Left ventricle myocardium inferior (tissue), 1 donor: ENCODE data around the gene SAP25. TPM values are rescaled to one million over a fixed set of nuclear protein-coding genes. Genes with fewer than 3 reads are reported as not detected.
"Not testable (repeated sequence)": the region's sequence is repeated elsewhere in the genome, so short reads cannot be mapped to it uniquely, and the experiment has no call there.

ENCODE experiments used
- DNase-seq: peaks from one replicate; pipeline ENCODE4 v3.0.0-alpha.2; 2020
- H3K27ac ChIP-seq: fragments of 200-600 bp; replicated peaks from 2 replicates; pipeline ENCODE4 v1.8.0; 2021
- H3K27me3 ChIP-seq: fragments of 200-600 bp; 2 replicates; pipeline ENCODE4 v1.8.0; 2021; ENCODE audit warnings: low read depth
- H3K36me3 ChIP-seq: fragments of 200-600 bp; 2 replicates; pipeline ENCODE4 v1.8.0; 2021
- H3K4me1 ChIP-seq: fragments of 200-600 bp; 2 replicates; pipeline ENCODE4 v1.8.0; 2021
- H3K4me3 ChIP-seq: fragments of 200-600 bp; 2 replicates; pipeline ENCODE4 v1.8.0; 2021; ENCODE audit warnings: mild to moderate bottlenecking, moderate library complexity
- H3K9me3 ChIP-seq: fragments of 200-600 bp; replicated peaks from 2 replicates; pipeline ENCODE4 v1.8.0; 2021
- intact Hi-C: fragments of 100-400 bp; cut with micrococcal nuclease; formaldehyde crosslinking; loops from one replicate; pipeline ENCODE4 v1.11.0; 2022
- total RNA-seq: library from RNA; stranded (reverse); fragmentation: NEBNext Ultra II Directional; extraction: Animal tissue kit (Norgen Biotek cat#: 25700); gene quantifications from one replicate; pipeline ENCODE4 v1.2.1, GENCODE V29; 2021
- TF ChIP-seq, protein P1 (sequence below): fragments of 200-600 bp; IDR thresholded peaks from 2 replicates; pipeline ENCODE4 v1.8.0; 2021; ENCODE audit warnings: antibody characterized with exemption, mild to moderate bottlenecking, borderline replicate concordance
- donor health status: DM: no; HTN: yes; CAD: no; lungs with severe emphysema.

Gene SAP25
- total RNA-seq, 1 donor from 2014 or later: 1.1 TPM

DNA sequence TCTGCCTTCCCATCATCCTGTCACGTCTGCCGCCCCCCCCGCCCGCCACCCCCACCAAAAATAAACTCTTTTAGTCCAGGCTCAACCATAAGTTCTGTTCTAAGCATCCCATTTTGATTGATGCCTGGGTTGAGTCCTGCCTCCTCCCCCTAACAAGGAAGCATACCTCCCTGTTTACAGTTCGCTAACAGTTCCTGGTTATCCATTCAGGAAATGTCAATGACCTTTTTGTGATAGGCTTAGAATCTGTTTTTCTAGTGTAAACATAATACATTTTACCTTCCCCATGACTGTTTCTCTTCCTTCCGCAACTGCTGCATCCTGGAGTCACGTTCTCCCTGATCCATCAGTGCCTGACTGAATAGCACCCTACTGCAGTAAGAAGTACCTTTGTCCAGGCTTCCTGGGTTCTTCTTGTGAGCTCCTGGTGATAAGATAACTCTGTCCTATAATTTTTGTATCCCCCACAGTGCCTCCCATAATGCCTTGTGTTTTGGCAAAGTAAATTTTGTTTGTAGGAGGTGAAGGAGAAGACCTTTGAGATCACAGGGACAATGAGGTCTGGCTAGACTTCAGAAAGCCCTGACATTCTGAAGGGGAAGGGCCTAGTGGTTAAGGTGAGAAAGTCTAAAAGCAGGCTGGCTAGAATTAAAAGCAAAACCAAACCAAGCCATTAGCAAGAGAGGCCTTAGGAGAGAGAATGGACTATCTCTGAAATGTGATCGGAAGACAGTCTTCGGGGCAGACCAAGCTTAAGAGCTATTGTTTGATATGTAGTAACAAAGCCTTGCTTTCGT is 27.4 kb downstream of the SAP25 start:
- H3K4me3 ChIP-seq: no peak overlapping the region
- DNase-seq: no peak
- peak overlapping the region; percentile 90 for H3K27ac ChIP-seq
- TF ChIP-seq, protein P1, sequence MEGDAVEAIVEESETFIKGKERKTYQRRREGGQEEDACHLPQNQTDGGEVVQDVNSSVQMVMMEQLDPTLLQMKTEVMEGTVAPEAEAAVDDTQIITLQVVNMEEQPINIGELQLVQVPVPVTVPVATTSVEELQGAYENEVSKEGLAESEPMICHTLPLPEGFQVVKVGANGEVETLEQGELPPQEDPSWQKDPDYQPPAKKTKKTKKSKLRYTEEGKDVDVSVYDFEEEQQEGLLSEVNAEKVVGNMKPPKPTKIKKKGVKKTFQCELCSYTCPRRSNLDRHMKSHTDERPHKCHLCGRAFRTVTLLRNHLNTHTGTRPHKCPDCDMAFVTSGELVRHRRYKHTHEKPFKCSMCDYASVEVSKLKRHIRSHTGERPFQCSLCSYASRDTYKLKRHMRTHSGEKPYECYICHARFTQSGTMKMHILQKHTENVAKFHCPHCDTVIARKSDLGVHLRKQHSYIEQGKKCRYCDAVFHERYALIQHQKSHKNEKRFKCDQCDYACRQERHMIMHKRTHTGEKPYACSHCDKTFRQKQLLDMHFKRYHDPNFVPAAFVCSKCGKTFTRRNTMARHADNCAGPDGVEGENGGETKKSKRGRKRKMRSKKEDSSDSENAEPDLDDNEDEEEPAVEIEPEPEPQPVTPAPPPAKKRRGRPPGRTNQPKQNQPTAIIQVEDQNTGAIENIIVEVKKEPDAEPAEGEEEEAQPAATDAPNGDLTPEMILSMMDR: no peak
- peaks cover 56% of the 10 kb centered on the region for H3K4me1 ChIP-seq
- H3K27me3 ChIP-seq: no peaks in the 10 kb centered on the region
- peaks cover 16% of the 10 kb centered on the region for H3K36me3 ChIP-seq
- no peaks in the 10 kb centered on the region for H3K9me3 ChIP-seq
- intact Hi-C loops: loop anchor here (10.0 kb wide), 1 partner anchor 72 kb away; the partner anchor contains the start of gene TSC22D4

DNA sequence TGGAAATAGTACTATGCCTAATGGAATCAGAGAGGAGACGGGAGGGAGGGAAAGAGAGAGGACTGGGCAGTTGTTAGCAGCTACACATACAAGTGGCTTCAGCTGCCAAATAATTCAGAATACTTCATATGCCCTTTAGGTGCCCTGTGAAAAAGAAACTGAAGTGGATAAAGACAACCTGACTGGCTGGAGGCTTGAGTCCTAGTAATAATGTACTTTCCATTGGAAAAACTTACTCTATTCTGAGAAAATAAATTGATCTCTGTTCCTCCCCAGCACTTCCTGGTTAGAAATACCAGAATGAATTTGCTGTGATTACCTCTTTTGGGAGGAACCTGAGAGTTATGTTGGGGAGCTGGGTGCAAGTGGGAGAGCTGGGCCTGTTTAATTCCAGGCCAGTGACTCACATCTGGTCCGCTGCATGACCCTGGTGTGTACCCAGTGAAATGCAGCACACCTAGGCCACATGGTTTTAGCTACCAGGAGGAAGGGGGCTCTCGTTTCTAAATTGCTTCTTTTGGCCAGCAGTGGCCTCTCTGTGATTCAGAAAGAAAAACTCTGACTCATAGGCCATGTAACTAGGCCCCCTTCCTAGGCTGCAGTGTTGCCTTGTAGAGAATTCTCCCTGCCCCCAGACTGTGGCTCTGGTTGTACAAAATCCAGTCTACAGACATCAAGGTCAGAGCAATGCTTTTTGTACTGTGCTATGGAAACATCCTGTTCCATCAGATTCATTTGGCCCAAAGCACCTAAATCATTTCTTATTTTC is 28.2 kb downstream of the SAP25 start:
- H3K4me1 ChIP-seq: peaks cover 60% of the 10 kb centered on the region
- peak overlapping the region; percentile 90 for H3K27ac ChIP-seq
- H3K36me3 ChIP-seq: peaks cover 8% of the 10 kb centered on the region
- TF ChIP-seq, protein P1: no peak
- intact Hi-C loops: loop anchor here (10.0 kb wide), 1 partner anchor 71 kb away; the partner anchor contains the start of gene TSC22D4
- no peak overlapping the region for H3K4me3 ChIP-seq
- no peak for DNase-seq
- no peaks in the 10 kb centered on the region for H3K9me3 ChIP-seq
- H3K27me3 ChIP-seq: no peaks in the 10 kb centered on the region

DNA sequence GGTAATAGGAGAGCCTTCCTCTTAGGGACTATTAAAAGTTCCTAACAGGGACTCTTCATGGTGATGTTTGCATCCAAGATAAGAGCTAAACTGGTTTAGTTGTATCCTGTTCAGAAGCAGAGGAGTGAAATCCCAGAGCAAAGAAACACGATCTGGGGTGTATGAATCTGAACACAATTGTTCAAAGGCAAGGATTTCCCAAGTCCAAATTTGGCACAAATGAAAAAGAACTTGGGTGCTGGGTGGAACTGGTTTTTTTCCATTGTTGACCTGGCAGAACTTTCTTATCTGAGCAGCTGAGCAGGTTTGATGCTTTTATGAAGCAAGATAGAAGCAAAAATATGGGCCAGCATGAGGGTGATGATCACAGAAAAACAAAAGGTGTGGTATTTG is 28.7 kb downstream of the SAP25 start:
- Histone ChIP-seq H3K4me1 (peaks cover 65% of the 10 kb centered on the region), H3K4me3 (no peak overlapping the region), H3K9me3 (no peaks in the 10 kb centered on the region), H3K36me3 (peaks cover 4% of the 10 kb centered on the region), H3K27ac (peak overlapping the region; percentile 90), H3K27me3 (no peaks in the 10 kb centered on the region)
- no peak for DNase-seq
- intact Hi-C loops: loop anchor here (10.0 kb wide), 1 partner anchor 70 kb away; the partner anchor contains the start of gene TSC22D4
- TF ChIP-seq, protein P1: no peak

DNA sequence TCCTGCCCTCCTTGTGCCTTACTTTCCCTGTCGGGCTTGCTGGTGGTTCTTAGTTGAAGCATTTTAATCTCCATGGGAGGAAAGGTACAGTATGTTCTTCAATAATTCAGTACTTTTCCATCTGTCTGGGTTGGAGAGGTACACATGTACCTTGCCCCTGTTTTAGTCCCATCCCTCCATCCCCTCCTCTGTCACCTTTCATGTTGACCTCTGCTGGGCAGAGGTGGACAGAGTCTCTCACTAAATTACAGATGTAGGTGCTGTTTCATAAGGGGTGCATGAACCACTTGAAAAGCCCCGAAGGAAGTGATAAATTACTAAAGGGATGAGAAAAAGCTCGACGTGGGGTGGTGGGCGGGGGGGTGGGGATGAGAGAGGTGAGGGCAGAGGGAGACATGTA is 29.3 kb downstream of the SAP25 start:
- DNase-seq: no peak
- TF ChIP-seq, protein P1: no peak
- Histone ChIP-seq H3K9me3 (no peaks in the 10 kb centered on the region), H3K4me1 (peaks cover 70% of the 10 kb centered on the region), H3K4me3 (no peak overlapping the region), H3K27me3 (no peaks in the 10 kb centered on the region), H3K36me3 (peaks cover 4% of the 10 kb centered on the region), H3K27ac (peak overlapping the region; percentile 90)
- intact Hi-C loops: loop anchor here (10.0 kb wide), 1 partner anchor 70 kb away; the partner anchor contains the start of gene TSC22D4

DNA sequence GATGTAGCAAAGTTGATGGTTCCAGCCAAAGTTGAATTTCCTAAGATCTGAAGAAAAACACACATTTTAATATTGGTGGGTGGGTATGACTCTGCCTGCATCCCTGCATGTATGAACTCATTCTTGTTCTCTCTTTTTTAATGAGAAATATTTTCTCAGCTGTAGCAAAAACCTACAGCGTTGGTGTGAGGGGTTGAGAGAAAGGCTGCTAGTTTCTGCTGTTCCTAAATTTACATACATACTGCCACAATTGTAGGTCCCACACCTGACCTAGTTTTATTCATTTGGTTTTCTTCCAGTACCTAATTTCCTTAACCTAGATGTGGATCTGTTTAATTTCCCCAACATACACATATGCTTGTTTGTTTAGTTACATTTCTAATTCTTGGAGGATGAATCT is 30.1 kb downstream of the SAP25 start:
- Histone ChIP-seq H3K27me3 (no peaks in the 10 kb centered on the region), H3K9me3 (no peaks in the 10 kb centered on the region), H3K4me1 (peaks cover 68% of the 10 kb centered on the region), H3K36me3 (no peaks in the 10 kb centered on the region), H3K27ac (peak overlapping the region; percentile 90), H3K4me3 (no peak overlapping the region)
- intact Hi-C loops: loop anchor here (10.0 kb wide), 1 partner anchor 69 kb away; the partner anchor contains the start of gene TSC22D4
- TF ChIP-seq, protein P1: no peak
- no peak for DNase-seq

DNA sequence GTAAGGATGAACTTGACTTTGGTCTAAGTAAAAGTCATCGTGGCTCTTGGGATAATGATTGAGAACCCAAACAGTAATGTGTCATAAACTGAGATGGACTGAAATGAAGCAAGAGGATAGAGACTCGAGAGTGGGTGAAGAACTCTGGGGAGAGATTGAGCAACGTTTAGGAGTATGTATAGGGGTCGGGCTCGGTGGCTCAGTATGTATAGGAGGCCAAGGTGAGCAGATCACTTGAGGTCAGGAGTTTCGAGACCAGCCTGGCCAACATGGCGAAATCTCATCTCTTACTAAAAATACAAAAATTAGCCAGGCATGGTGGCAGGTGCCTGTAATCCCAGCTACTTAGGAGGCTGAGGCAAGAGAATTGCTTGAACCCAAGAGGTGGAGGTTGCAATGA is 32.4 kb downstream of the SAP25 start:
- not testable (repeated sequence) for H3K27ac ChIP-seq, H3K9me3 ChIP-seq
- intact Hi-C loops: loop anchor here (10.0 kb wide), 1 partner anchor 67 kb away; the partner anchor contains the start of gene TSC22D4

More for the DNA sequence above, 32.4 kb downstream of the SAP25 start:
- not testable (repeated sequence) for H3K4me3 ChIP-seq, H3K27me3 ChIP-seq, H3K36me3 ChIP-seq, DNase-seq
- peaks cover 52% of the 10 kb centered on the region for H3K4me1 ChIP-seq
